Esophagus (tissue), 2 donors: ENCODE results near the gene KCTD15. TPM values are rescaled to one million over a fixed set of nuclear protein-coding genes. Genes with fewer than 3 reads are reported as not detected.
A peak's percentile ranks its signal among the peaks of the same experiment; 100 is the strongest.
"Not testable (repeated sequence)": the region's sequence is repeated elsewhere in the genome, so short reads cannot be mapped to it uniquely, and the experiment has no call there.

Source experiments
- H3K27ac ChIP-seq, 2 donors: one replicate each; pipeline ENCODE4 v1.5.1; 2013; ENCODE audit warnings: low read depth in 2 of 2, mild to moderate bottlenecking in 2 of 2, inconsistent platforms in 1 of 2, low read length in 1 of 2, moderate library complexity in 1 of 2
- H3K27me3 ChIP-seq, 2 donors: one replicate each; pipeline ENCODE4 v1.6.1; 2013; ENCODE audit warnings: low read length in 2 of 2, control low read depth in 1 of 2, mild to moderate bottlenecking in 1 of 2; ENCODE audit not compliant: insufficient read depth in 2 of 2, control insufficient read depth in 1 of 2
- H3K36me3 ChIP-seq, 2 donors: one replicate each; pipeline ENCODE4 v1.6.1; 2013; ENCODE audit warnings: low read length in 1 of 2; ENCODE audit not compliant: control insufficient read depth in 2 of 2, insufficient read depth in 2 of 2
- H3K4me1 ChIP-seq, 2 donors: one replicate each; pipeline ENCODE4 v1.6.1; 2013; ENCODE audit warnings: low read length in 1 of 2; ENCODE audit not compliant: control insufficient read depth in 2 of 2, insufficient read depth in 2 of 2
- H3K4me3 ChIP-seq, 2 donors: one replicate each; pipeline ENCODE4 v1.5.1; 2013; ENCODE audit warnings: low read length in 2 of 2, mild to moderate bottlenecking in 2 of 2, low read depth in 1 of 2, moderate library complexity in 1 of 2
- H3K9me3 ChIP-seq, 2 donors: one replicate each; pipeline ENCODE4 v1.6.1; 2013; ENCODE audit warnings: mild to moderate bottlenecking in 2 of 2, low read depth in 1 of 2, low read length in 1 of 2, moderate library complexity in 1 of 2; ENCODE audit not compliant: control insufficient read depth in 2 of 2, insufficient read depth in 1 of 2
- WGBS, 2 donors: extraction: QIAGEN DNeasy Blood & Tissue Kit; methylation state at CpG; one replicate each; pipeline ENCODE4 v1.1.7; 2013; 5-methylcytosine and 5-hydroxymethylcytosine counted together
- polyA plus RNA-seq, 2 donors: library from polyadenylated mRNA; stranded (reverse); fragments of 200-250 nt; gene quantifications; one replicate each; pipeline ENCODE4 v1.2.3, GENCODE V29; 2013
- donor health status: healthy with polysubstance abuse.
- donor health status: Bipolar disorder and iron deficiency.

Gene KCTD15
- polyA plus RNA-seq, 2 donors, result 23.8 to 33.1 TPM

DNA sequence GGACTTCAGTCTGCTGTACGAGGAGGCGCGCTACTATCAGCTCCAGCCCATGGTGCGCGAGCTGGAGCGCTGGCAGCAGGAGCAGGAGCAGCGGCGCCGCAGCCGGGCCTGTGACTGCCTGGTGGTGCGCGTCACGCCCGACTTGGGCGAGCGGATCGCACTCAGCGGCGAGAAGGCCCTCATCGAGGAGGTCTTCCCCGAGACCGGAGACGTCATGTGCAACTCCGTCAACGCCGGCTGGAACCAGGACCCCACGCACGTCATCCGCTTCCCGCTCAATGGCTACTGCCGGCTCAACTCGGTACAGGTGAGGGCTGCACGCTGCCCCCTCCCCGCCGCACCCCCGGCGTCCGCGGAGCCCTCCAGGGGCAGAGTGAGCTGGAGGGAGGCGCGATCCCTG is 14.6 kb downstream of the KCTD15 start:
- 95 to 97% methylated on average over 41 of the region's 41 CpGs for WGBS, 2 donors
- Histone ChIP-seq H3K27ac (no peak overlapping the region), H3K36me3 (peaks cover 8 to 24% of the 10 kb centered on the region in 2 donors)

DNA sequence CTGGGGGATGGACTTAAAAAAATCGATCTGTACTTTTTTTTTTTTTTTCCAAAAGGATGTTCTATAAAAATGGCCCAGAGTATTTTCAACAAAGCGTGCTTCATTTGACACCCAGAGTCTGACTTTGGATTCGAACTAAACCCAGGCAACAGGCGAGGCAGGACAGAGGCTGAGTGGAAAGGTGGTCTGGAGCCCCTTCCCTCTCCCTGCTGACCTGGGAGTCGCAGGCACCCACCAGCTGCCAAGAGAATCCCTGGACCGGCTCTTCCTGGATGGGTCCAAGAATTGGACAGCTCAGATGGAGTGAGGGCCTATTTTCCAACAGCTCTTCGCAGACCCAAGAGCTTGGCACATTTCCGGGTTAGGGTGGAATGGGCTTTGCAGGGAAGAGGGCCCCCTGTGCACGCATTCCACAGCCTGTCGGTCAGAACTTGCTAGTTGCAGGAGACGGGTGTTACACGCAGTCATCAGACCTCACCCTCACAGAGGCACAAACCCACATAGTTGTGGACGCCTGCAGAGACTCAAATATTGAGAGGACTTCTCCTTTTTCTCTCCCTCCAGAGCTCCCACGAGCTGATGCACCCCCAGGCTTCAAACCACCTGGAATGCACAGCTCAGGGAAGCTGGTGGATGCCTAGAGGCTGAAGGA is 15.2 kb downstream of the KCTD15 start:
- H3K27ac ChIP-seq, result no peak overlapping the region
- H3K27me3 ChIP-seq, result no peaks in the 10 kb centered on the region
- H3K36me3 ChIP-seq, result peaks cover 8 to 20% of the 10 kb centered on the region in 2 donors
- peaks cover 0 to 8% of the 10 kb centered on the region in 2 donors for H3K4me1 ChIP-seq
- H3K9me3 ChIP-seq, result no peaks in the 10 kb centered on the region
- no peak overlapping the region for H3K4me3 ChIP-seq
- WGBS, 2 donors, result 77 to 81% methylated on average over 14 of the region's 14 CpGs

More for the DNA sequence above, 14.6 kb downstream of the KCTD15 start:
- no peaks in the 10 kb centered on the region for H3K27me3 ChIP-seq
- no peak overlapping the region for H3K4me3 ChIP-seq
- peaks cover 0 to 12% of the 10 kb centered on the region in 2 donors for H3K4me1 ChIP-seq
- H3K9me3 ChIP-seq, result no peaks in the 10 kb centered on the region

DNA sequence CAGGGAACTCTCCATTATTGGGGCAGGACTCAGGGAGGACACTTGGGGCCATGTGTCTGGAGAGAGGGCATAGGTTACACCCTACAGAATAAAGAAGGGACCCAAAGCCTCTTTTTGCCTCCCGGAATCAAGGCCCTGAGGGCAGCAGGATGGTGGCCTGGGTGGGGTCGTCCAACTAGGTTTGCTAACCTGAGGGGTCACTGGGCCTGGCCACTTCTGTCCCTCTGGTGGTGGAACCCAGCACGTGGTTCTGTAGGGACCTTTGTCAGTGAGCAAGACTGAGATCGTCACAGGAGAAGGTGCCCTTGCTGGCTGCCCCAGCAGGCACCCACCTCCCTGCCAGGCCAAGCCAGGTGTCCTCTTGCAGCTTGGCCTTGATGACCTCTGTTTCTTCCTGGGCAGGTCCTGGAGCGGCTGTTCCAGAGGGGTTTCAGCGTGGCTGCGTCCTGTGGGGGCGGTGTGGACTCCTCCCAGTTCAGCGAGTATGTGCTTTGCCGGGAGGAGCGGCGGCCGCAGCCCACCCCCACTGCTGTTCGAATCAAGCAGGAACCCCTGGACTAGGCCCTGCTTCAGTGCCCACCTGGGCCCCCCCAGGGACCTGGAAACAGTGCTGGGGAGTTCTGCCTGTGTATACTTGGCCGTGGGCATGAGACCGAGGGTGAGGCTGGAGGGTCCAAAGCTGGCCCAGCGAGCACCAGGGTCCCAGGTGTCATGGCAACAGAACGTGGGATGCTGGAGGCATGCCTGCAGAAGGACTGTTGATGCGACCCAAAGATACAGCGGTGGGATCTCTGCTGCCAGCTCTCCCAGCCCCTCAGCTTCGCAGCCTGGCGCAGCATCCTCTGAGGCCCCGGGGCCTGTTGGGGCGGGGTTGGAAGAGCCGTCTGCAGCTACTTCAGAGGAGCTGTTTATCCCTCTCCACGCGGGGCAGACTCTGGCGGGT is 16.0 kb downstream of the KCTD15 start:
- Histone ChIP-seq H3K9me3 (no peaks in the 10 kb centered on the region), H3K4me1 (peaks cover 0 to 10% of the 10 kb centered on the region in 2 donors), H3K4me3 (no peak overlapping the region), H3K36me3 (peaks cover 8 to 19% of the 10 kb centered on the region in 2 donors), H3K27ac (no peak overlapping the region), H3K27me3 (no peaks in the 10 kb centered on the region)
- 78 to 79% methylated on average over 28 of the region's 28 CpGs for WGBS, 2 donors

DNA sequence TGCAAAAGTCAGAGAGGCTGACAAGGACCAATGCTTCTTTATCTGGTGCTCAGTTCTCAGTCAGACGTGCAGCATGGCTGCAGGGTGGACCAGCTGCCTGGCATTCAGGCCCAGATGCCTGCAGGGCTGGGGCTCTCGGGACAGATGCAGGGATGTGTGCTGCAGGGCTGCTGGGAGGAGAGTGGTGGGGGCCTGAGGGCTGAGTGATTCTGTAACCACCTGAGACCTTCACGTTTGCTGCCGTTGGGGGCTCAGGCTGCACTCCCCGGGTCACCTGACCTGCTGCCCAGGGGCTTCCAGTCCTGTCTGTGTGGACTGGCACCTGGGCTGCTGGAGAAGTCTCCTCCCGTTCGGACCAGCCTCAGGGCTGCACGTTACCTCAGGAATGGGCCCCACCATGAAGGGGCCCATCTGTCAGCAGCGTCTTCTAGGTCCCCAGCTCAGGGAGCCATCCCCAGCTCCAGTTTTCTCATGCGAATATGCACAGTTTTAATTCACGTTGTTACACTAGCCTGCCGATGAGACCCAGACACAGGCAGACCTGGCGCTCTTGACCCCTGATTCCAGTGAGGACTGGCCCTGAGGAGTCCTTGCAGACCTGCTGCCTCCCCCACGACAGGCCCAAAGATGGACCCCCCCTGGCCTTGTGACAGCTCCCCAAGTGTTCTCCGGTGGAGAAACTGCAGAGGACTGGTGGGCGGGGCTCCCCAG is 16.9 kb downstream of the KCTD15 start:
- Histone ChIP-seq H3K27ac (no peak overlapping the region), H3K27me3 (no peaks in the 10 kb centered on the region), H3K4me3 (no peak overlapping the region), H3K36me3 (peaks cover 8 to 19% of the 10 kb centered on the region in 2 donors), H3K4me1 (peaks cover 0 to 13% of the 10 kb centered on the region in 2 donors), H3K9me3 (no peaks in the 10 kb centered on the region)
- 77 to 82% methylated on average over 16 of the region's 16 CpGs for WGBS, 2 donors

DNA sequence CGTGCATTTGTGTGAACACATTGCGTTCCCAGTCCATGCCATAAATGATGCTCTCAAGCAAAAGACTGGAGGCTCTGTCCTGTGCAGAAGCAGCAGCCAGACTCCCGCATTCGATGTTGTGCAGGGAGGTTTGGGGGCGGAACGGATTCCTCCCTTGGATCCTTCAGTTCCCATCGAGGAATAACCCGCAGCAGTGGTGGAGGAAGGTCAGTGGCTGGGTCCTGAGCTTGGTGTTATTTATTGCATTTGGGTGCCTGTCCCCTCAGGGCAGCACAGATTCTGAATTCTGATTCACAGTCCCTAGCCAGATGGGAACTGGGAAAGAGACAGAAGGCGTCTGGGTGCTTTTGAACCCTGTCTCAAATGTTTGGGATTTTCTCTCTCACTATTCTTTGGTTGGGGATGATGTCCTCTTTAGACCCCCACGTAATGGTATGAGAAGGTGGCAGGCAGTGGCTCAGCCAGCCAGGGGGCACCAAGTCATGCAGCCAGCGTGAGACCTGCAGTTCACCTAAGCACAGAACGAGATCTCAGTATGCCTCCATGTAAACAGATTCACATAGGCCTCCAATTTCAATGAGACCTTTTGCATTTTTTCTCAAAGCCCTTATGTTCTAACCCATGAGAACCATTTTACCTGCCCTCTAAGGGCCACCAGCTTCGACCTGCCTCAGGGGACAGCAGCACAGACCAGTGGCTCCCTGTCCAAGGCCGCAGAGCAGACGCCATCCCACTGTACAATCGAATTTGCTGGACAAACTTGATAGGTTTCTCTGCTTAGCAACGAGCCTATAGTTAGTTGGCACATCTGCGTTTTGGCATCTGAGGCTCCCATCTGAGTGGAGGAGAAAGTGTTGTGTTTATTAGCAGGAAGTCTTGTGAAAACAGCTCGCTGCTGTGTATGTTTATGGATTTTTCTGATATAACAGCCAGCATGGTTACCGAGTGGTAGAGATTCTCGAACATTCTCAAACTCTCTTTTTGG is 17.8 kb downstream of the KCTD15 start:
- 71 to 73% methylated on average over 21 of the region's 21 CpGs for WGBS, 2 donors
- Histone ChIP-seq H3K27ac (no peak overlapping the region), H3K27me3 (no peaks in the 10 kb centered on the region), H3K4me3 (no peak overlapping the region), H3K36me3 (peaks cover 8 to 19% of the 10 kb centered on the region in 2 donors), H3K9me3 (no peaks in the 10 kb centered on the region), H3K4me1 (peaks cover 0 to 13% of the 10 kb centered on the region in 2 donors)

DNA sequence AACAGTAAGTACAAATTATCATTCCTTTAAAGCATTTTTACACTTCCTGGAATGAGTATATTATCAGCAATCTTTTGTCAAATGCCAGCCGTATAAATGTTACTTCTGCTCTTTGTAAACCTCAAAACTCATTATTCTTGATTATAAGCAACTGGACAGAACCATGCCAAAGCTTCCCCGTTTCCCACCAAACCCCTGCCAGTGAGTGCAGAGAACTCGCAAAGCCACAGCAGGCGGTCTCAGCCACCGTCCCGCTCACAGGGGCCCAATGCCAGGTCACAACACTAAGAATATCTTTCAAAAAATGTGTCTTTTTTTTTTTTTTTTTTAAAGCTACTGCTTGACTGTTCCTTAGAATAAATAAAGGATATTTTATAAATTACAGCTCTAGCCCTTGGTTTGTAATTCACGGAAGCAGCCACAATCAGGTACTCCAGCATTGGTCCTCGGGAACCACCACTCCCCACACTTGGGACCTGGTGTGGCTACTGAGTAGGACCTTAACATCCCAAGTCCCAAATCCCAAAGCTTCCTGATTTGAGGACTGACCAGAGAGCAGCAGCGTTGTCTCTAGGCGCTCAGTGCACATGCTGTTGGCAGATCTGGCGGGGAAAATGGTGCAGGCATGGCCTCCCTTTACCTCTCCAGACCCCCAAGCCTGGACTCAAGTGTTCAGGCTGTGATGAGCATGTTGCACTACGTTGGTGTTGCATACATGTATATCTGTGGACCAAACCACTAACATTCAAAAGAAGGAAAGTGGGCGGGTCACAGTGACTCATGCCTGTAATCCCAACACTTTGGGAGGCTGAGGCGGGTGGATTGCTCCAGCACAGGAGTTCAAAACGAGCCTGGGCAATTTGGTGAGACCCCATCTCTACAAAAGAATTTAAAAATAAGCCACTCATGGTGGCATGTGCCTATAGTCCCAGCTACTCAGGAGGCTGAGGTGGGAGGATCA is 19.0 kb downstream of the KCTD15 start:
- WGBS, 2 donors, result 65 to 67% methylated on average over 15 of the region's 15 CpGs

DNA sequence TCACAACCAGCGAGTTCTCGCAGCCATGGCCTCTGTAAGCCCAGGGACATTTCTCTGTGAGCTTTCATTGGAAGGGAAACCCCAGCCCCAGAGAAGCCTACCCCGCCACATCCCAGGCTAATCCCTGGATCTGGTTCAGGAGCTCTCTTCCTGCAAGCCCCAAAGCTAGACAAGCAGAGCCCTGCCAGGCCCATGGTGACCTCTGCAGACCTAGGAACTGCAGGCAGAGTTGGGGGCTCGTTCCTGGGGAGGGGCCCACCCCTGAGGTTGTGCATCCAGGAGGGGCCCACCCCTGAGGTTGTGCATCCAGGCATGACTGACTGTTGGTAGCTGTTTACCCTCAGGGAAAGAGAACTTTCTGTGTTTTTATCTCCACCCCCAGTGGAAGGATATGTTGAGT is 21.7 kb downstream of the KCTD15 start:
- peak overlapping the region in 1 of 2 donors; percentile 34 for H3K27ac ChIP-seq
- peaks cover 0 to 4% of the 10 kb centered on the region in 2 donors for H3K36me3 ChIP-seq
- no peak overlapping the region for H3K4me3 ChIP-seq
- no peaks in the 10 kb centered on the region for H3K9me3 ChIP-seq
- H3K4me1 ChIP-seq, result peaks cover 3 to 15% of the 10 kb centered on the region in 2 donors
- H3K27me3 ChIP-seq, result no peaks in the 10 kb centered on the region
- 67 to 76% methylated on average over 4 of the region's 4 CpGs for WGBS, 2 donors

More for the DNA sequence above, 19.0 kb downstream of the KCTD15 start:
- H3K4me1 ChIP-seq, result peaks cover 3 to 13% of the 10 kb centered on the region in 2 donors
- H3K36me3 ChIP-seq, result peaks cover 8 to 19% of the 10 kb centered on the region in 2 donors
- no peaks in the 10 kb centered on the region for H3K9me3 ChIP-seq
- H3K4me3 ChIP-seq, result no peak overlapping the region
- no peaks in the 10 kb centered on the region for H3K27me3 ChIP-seq
- peak overlapping the region in 1 of 2 donors; percentile 26 for H3K27ac ChIP-seq

DNA sequence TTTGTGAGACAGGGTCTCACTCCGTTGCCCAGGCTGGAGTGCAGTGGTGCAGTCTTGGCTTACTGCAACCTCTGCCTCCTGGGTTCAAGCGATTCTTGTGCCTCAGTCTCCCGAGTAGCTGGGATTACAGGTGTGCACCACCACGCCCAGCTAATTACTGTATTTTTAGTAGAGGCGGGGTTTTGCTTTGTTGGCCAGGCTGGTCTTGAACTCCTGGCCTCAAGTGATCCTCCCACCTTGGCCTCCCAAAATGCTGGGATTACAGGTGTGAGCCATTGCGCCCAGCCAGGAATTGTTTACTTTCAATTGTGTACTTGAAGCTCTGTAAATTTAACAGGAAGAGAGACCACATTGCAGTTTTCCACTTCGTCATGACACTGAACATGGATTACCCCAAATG is 22.4 kb downstream of the KCTD15 start:
- H3K9me3 ChIP-seq, H3K36me3 ChIP-seq, H3K27me3 ChIP-seq, H3K4me3 ChIP-seq: not testable (repeated sequence)
- WGBS, 2 donors, result 83 to 84% methylated on average over 7 of the region's 7 CpGs
- Histone ChIP-seq H3K4me1 (peaks cover 3 to 15% of the 10 kb centered on the region in 2 donors), H3K27ac (peak overlapping the region; percentile 91 to 98)
